Fibroblast of villous mesenchyme (primary cell): Measurements from ENCODE around the gene GBX2. TPM values are rescaled to one million over a fixed set of nuclear protein-coding genes. Genes with fewer than 3 reads are reported as not detected.

Experiments used
- DNase-seq: peaks from one replicate; pipeline ENCODE4 v3.0.0-alpha.2; 2010; ENCODE audit warnings: low read depth
- H3K4me3 ChIP-seq: 2 replicates; pipeline ENCODE4 v1.5.1; 2011; ENCODE audit warnings: low read depth, mild to moderate bottlenecking, low read length
- total RNA-seq: library from RNA; depleted of rRNA; stranded (reverse); fragments of >200 nt; gene quantifications from 2 replicates; pipeline ENCODE4 v1.2.3, GENCODE V29; 2012
- TF ChIP-seq, protein P1 (sequence below): IDR thresholded peaks from 2 replicates; pipeline ENCODE4 v1.5.1; 2012; ENCODE audit warnings: low read depth, mild to moderate bottlenecking, low read length; ENCODE audit not compliant: insufficient read depth

Gene GBX2
- total RNA-seq, 1 donor, result not detected

GRCh38 chr2:236205867-236206645, 37.9 kb upstream of the GBX2 start:
- TF ChIP-seq, protein P1, sequence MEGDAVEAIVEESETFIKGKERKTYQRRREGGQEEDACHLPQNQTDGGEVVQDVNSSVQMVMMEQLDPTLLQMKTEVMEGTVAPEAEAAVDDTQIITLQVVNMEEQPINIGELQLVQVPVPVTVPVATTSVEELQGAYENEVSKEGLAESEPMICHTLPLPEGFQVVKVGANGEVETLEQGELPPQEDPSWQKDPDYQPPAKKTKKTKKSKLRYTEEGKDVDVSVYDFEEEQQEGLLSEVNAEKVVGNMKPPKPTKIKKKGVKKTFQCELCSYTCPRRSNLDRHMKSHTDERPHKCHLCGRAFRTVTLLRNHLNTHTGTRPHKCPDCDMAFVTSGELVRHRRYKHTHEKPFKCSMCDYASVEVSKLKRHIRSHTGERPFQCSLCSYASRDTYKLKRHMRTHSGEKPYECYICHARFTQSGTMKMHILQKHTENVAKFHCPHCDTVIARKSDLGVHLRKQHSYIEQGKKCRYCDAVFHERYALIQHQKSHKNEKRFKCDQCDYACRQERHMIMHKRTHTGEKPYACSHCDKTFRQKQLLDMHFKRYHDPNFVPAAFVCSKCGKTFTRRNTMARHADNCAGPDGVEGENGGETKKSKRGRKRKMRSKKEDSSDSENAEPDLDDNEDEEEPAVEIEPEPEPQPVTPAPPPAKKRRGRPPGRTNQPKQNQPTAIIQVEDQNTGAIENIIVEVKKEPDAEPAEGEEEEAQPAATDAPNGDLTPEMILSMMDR, result no peak
- no peak for DNase-seq

DNA sequence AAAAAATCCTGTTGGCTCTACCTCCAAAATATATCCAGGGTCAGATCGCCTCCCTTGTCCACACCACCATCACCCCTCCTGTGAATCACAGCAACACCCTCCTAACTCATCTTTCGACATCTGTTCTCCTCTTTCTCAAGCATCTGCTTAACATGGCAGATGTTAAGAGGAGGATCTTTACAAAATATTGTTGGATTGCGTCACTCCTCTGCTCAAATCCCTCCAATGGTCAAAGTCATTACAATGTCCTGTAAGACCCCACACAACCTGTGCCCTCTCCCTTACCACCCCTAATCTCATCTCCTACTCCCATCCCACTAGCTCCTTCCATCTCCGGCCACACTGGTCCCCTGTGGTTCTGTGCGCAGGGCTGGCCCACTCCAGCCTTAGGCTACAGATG, 36.8 kb upstream of the GBX2 start:
- TF ChIP-seq, protein P1, result no peak
- no peak for DNase-seq
- no peak overlapping the region for H3K4me3 ChIP-seq

More at GRCh38 chr2:236205867-236206645, 37.9 kb upstream of the GBX2 start:
- H3K4me3 ChIP-seq, result no peak overlapping the region

DNA sequence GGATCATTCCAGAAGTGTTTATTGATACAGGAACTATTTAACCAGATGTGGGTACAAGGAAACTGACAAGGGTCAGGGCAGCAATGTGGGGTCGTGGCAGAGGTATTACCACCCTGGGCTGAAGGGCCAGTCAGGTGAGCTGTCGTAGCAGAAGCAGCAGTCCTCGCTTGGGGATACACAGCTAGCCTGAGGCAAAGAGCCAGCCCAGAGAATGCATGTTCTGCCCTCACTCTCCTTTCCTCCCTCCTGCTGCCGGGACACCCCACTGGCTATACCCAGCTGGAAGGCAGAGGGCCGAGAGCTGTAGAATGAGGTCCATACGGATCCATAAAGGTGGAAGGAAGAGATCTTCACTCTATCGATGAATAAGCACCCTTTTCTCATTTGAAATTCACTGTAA, 32.2 kb upstream of the GBX2 start:
- DNase-seq, result no peak
- H3K4me3 ChIP-seq, result no peak overlapping the region
- TF ChIP-seq, protein P1, result no peak

- DNase-seq, result no peak
- H3K4me3 ChIP-seq, result no peak overlapping the region
- TF ChIP-seq, protein P1, result no peak
These were observed 28.2 kb upstream of the GBX2 start for GRCh38 chr2:236196366-236196765.

- TF ChIP-seq, protein P1, result no peak
These were observed 27.5 kb upstream of the GBX2 start for GRCh38 chr2:236195726-236196125.

GRCh38 chr2:236194786-236195185, 26.6 kb upstream of the GBX2 start:
- no peak overlapping the region for H3K4me3 ChIP-seq
- TF ChIP-seq, protein P1, result no peak
- DNase-seq, result no peak

More at GRCh38 chr2:236195726-236196125, 27.5 kb upstream of the GBX2 start:
- no peak overlapping the region for H3K4me3 ChIP-seq
- DNase-seq, result no peak
